Trophoblast cell (in vitro differentiated cells and primary cell): ENCODE data around the gene DNAJB4.
"Not testable (repeated sequence)": the region's sequence is repeated elsewhere in the genome, so short reads cannot be mapped to it uniquely, and the experiment has no call there.

Experiments
- DNase-seq, 2 donors: peaks; one replicate each; pipeline ENCODE4 v3.0.0-alpha.2; 2016
- H2AFZ ChIP-seq: 2 replicates; pipeline ENCODE4 v1.6.1; 2013; ENCODE audit warnings: low read length, moderate library complexity, mild to moderate bottlenecking; ENCODE audit not compliant: insufficient read depth, poor library complexity
- H2AK5ac ChIP-seq: 2 replicates; pipeline ENCODE4 v1.6.1; 2013; ENCODE audit warnings: mild to moderate bottlenecking, low read length
- H2BK120ac ChIP-seq: 2 replicates; pipeline ENCODE4 v1.6.1; 2013; ENCODE audit warnings: low read length, mild to moderate bottlenecking, moderate library complexity; ENCODE audit not compliant: insufficient read depth, poor library complexity
- H2BK12ac ChIP-seq: 2 replicates; pipeline ENCODE4 v1.6.1; 2013; ENCODE audit warnings: mild to moderate bottlenecking, low read length, moderate library complexity
- H2BK5ac ChIP-seq: 2 replicates; pipeline ENCODE4 v1.6.1; 2013; ENCODE audit warnings: low read length, low read depth, moderate library complexity, mild to moderate bottlenecking; ENCODE audit not compliant: poor library complexity
- H3K14ac ChIP-seq: 2 replicates; pipeline ENCODE4 v1.6.1; 2013; ENCODE audit warnings: mild to moderate bottlenecking, low read length
- H3K18ac ChIP-seq: 2 replicates; pipeline ENCODE4 v1.6.1; 2013; ENCODE audit warnings: mild to moderate bottlenecking, low read length
- H3K23ac ChIP-seq: 2 replicates; pipeline ENCODE4 v1.6.1; 2013; ENCODE audit warnings: low read length
- H3K27ac ChIP-seq: 2 replicates; pipeline ENCODE4 v1.5.1; 2013; ENCODE audit warnings: low read depth, mild to moderate bottlenecking, inconsistent platforms, low read length, moderate library complexity
- H3K27me3 ChIP-seq: 2 replicates; pipeline ENCODE4 v1.6.1; 2013; ENCODE audit warnings: inconsistent platforms, mild to moderate bottlenecking, low read length, moderate library complexity; ENCODE audit not compliant: insufficient read depth
- H3K36me3 ChIP-seq, 2 experiments: 1 replicate in 1 of 2; 2 replicates in 1 of 2; pipeline ENCODE4 v1.6.1; 2013; ENCODE audit warnings: low read length in 2 of 2, mild to moderate bottlenecking in 2 of 2, moderate library complexity in 1 of 2; ENCODE audit not compliant: insufficient read depth in 2 of 2, control insufficient read depth in 1 of 2
- H3K4ac ChIP-seq: 2 replicates; pipeline ENCODE4 v1.6.1; 2013; ENCODE audit warnings: low read depth, mild to moderate bottlenecking, low read length, moderate library complexity
- H3K4me1 ChIP-seq, 2 experiments: 1 replicate in 1 of 2; 2 replicates in 1 of 2; pipeline ENCODE4 v1.6.1; 2013; ENCODE audit warnings: low read length in 2 of 2, mild to moderate bottlenecking in 2 of 2, moderate library complexity in 1 of 2; ENCODE audit not compliant: insufficient read depth in 2 of 2, control insufficient read depth in 1 of 2
- H3K4me2 ChIP-seq: 2 replicates; pipeline ENCODE4 v1.6.1; 2013; ENCODE audit warnings: inconsistent platforms, mild to moderate bottlenecking, low read length, moderate library complexity
- H3K4me3 ChIP-seq: 2 replicates; pipeline ENCODE4 v1.5.1; 2013; ENCODE audit warnings: mild to moderate bottlenecking, low read depth, low read length, inconsistent platforms
- H3K79me1 ChIP-seq: one replicate; pipeline ENCODE4 v1.6.1; 2013; ENCODE audit warnings: low read length
- H3K79me2 ChIP-seq: 2 replicates; pipeline ENCODE4 v1.6.1; 2013; ENCODE audit warnings: low read length, mild to moderate bottlenecking; ENCODE audit not compliant: control insufficient read depth, insufficient read depth, poor library complexity
- H3K9ac ChIP-seq: 2 replicates; pipeline ENCODE4 v1.6.1; 2013; ENCODE audit warnings: mild to moderate bottlenecking, low read length
- H3K9me3 ChIP-seq: 2 replicates; pipeline ENCODE4 v1.6.1; 2013; ENCODE audit warnings: low read depth, mild to moderate bottlenecking, control low read depth, inconsistent platforms, low read length; ENCODE audit not compliant: insufficient read depth
- H4K12ac ChIP-seq: 2 replicates; pipeline ENCODE4 v1.6.1; 2013; ENCODE audit warnings: low read depth, mild to moderate bottlenecking, low read length, moderate library complexity
- H4K8ac ChIP-seq: 2 replicates; pipeline ENCODE4 v1.6.1; 2013; ENCODE audit warnings: low read depth, mild to moderate bottlenecking, low read length, moderate library complexity
- H4K91ac ChIP-seq: one replicate; pipeline ENCODE4 v1.6.1; 2013; ENCODE audit warnings: low read depth, mild to moderate bottlenecking, low read length, moderate library complexity
- WGBS: extraction: QIAGEN DNeasy Blood & Tissue Kit; methylation state at CpG from one replicate; pipeline ENCODE4 v1.1.7; 2013; ENCODE audit warnings: missing lambda C conversion rate; ENCODE audit not compliant: insufficient read length, insufficient coverage; ENCODE audit errors: extremely low coverage; 5-methylcytosine and 5-hydroxymethylcytosine counted together

The DNAJB4 gene

DNA sequence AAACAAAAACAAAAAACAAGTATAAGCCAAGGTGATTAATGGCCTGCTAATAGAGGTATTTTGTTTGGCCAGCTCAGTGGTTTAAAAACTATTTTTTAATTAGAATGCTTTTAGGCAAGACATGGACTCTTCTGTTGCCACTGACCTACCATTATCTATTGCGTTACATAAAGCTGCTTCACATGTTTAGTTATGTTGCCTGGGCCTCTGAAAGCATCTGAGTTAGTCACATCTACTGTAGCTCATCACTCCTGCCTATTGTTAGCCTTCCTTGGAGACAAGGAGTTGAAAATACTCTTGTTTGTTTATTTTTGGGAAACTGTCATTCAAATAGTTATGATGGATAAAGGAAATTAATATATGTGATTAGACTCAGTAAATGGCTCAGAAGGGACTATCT is 14.3 kb downstream of the DNAJB4 start:
- Histone ChIP-seq H3K4me3 (no peak overlapping the region), H3K23ac (no peak overlapping the region), H2AFZ (no peak overlapping the region), H4K8ac (no peak overlapping the region), H3K36me3 (peaks cover 0 to 3% of the 10 kb centered on the region in 2 experiments), H2BK120ac (no peak overlapping the region), H4K12ac (no peak overlapping the region), H3K4me1 (no peaks in the 10 kb centered on the region), H3K79me2 (no peaks in the 10 kb centered on the region), H3K9ac (no peak overlapping the region), H2BK12ac (no peak overlapping the region), H3K4me2 (no peak overlapping the region), H3K18ac (no peak overlapping the region), H3K27ac (no peak overlapping the region), H3K14ac (no peak overlapping the region), H3K9me3 (no peaks in the 10 kb centered on the region), H3K27me3 (no peaks in the 10 kb centered on the region), H3K79me1 (no peaks in the 10 kb centered on the region), H3K4ac (no peak overlapping the region), H4K91ac (no peak overlapping the region), H2BK5ac (no peak overlapping the region), H2AK5ac (no peak overlapping the region)
- no CpG with 5 or more reads among the region's 1 CpG for WGBS
- peak in 1 of 2 donors; percentile 17 for DNase-seq

DNA sequence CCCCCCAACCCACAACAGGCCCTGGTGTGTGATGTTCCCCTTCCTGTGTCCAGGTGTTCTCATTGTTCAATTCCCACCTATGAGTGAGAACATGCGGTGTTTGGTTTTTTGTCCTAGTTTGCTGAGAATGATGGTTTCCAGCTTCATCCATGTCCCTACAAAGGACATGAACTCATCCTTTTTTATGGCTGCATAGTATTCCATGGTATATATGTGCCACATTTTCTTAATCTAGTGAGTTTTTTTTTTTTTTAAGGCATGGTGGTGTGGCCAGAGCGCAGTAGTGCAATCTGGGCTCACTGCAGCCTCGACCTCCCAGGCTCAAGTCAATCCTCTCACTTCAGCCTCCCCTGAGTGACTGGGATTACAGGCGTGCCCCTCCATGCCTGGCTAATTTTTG is 16.4 kb downstream of the DNAJB4 start:
- H2BK12ac ChIP-seq, H3K27ac ChIP-seq, H4K8ac ChIP-seq, DNase-seq, H3K79me2 ChIP-seq, H3K27me3 ChIP-seq, H3K23ac ChIP-seq, H3K79me1 ChIP-seq, H3K4ac ChIP-seq, H3K9ac ChIP-seq, H2AK5ac ChIP-seq, H2BK5ac ChIP-seq, H3K4me2 ChIP-seq, H3K4me1 ChIP-seq, H4K12ac ChIP-seq, H3K36me3 ChIP-seq, H3K14ac ChIP-seq, H4K91ac ChIP-seq, H3K18ac ChIP-seq, H3K4me3 ChIP-seq, H2BK120ac ChIP-seq, H2AFZ ChIP-seq, H3K9me3 ChIP-seq: not testable (repeated sequence)
- WGBS, result no CpG with 5 or more reads among the region's 4 CpGs

DNA sequence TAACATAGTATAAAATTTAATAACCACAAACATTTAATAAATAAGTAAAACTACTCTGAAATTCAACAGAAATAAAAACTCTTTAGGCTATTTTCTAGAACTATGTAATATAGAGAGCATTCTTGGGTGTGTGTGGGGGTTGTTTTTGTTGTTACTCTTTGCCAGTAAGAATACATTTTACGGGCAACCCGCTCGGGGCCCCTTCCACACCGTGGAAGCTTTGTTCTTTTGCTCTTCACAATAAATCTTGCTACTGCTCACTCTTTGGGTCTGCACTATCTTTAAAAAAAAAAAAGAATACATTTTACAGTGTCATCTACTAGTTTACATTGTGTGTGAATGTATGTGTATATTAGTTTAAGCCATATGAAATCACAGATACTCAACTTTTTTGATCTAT is 25.1 kb downstream of the DNAJB4 start:
- no peak overlapping the region for H4K91ac ChIP-seq
- no peak overlapping the region for H3K4ac ChIP-seq
- no CpG with 5 or more reads among the region's 4 CpGs for WGBS
- H3K9me3 ChIP-seq, result no peaks in the 10 kb centered on the region
- no peaks in the 10 kb centered on the region for H3K27me3 ChIP-seq
- DNase-seq, result no peak
- no peaks in the 10 kb centered on the region for H3K36me3 ChIP-seq
- H4K12ac ChIP-seq, result no peak overlapping the region
- H2AK5ac ChIP-seq, result no peak overlapping the region
- H2BK12ac ChIP-seq, result no peak overlapping the region
- no peak overlapping the region for H3K27ac ChIP-seq
- no peak overlapping the region for H3K4me2 ChIP-seq
- H3K79me1 ChIP-seq, result no peaks in the 10 kb centered on the region
- H3K79me2 ChIP-seq, result no peaks in the 10 kb centered on the region
- H3K14ac ChIP-seq, result no peak overlapping the region
- H3K18ac ChIP-seq, result no peak overlapping the region
- H2BK5ac ChIP-seq, result no peak overlapping the region
- no peak overlapping the region for H3K23ac ChIP-seq
- H3K4me1 ChIP-seq, result no peaks in the 10 kb centered on the region
- H4K8ac ChIP-seq, result no peak overlapping the region
- H3K9ac ChIP-seq, result no peak overlapping the region
- H3K4me3 ChIP-seq, result no peak overlapping the region
- H2AFZ ChIP-seq, result no peak overlapping the region
- no peak overlapping the region for H2BK120ac ChIP-seq

DNA sequence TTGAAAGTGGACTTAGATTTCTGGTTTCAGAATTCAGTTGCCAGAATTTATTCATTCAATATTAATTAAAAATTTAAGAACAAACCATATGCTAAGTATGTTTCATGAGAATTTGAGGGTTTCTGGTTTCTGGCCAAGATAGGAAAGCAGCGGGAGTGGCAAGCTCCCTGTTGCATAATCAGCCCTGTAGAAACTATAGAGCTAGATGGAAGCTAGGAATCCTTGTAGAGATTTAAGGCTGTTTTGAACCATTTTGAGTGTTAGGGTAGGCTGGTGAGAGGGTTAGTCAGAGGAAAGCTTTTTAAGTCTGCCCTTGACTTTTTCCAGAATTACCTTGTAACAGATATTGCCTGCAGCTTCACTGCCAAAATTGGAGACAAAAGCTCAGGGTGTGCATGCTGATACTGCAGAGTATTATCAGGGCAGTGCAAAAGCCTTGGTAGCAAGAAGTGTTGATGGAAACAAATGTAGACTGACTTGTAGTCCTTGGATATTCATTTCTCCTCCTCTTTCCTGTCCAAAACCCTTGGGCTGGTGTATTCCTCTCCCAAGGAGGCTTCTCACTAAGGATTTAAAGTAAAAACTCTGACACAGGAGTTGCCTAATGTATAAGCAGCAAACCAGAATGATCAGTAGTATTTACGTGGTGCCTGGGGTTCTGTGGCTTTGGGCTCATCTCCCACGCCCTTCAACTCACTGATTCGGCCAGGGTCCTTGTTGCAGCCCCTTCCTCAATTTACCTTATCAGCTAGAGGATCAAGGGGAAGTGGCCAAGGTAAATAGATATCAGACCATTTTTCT is 28.5 kb downstream of the DNAJB4 start:
- no peak overlapping the region for H3K4me3 ChIP-seq
- DNase-seq, result no peak
- no peak overlapping the region for H3K18ac ChIP-seq
- no peak overlapping the region for H3K23ac ChIP-seq
- no peak overlapping the region for H4K91ac ChIP-seq
- no peak overlapping the region for H2BK120ac ChIP-seq
- no peak overlapping the region for H3K14ac ChIP-seq
- no peak overlapping the region for H4K12ac ChIP-seq
- no peaks in the 10 kb centered on the region for H3K79me2 ChIP-seq
- H4K8ac ChIP-seq, result no peak overlapping the region
- no peak overlapping the region for H3K27ac ChIP-seq
- H3K79me1 ChIP-seq, result no peaks in the 10 kb centered on the region
- H3K4me2 ChIP-seq, result no peak overlapping the region
- no peak overlapping the region for H3K4ac ChIP-seq
- no peak overlapping the region for H3K9ac ChIP-seq
- no peaks in the 10 kb centered on the region for H3K9me3 ChIP-seq
- no peak overlapping the region for H2AK5ac ChIP-seq
- H3K4me1 ChIP-seq, result no peaks in the 10 kb centered on the region
- no peak overlapping the region for H2BK5ac ChIP-seq
- no peaks in the 10 kb centered on the region for H3K27me3 ChIP-seq
- WGBS, result no CpG with 5 or more reads among the region's 4 CpGs
- H2BK12ac ChIP-seq, result no peak overlapping the region
- no peaks in the 10 kb centered on the region for H3K36me3 ChIP-seq
- no peak overlapping the region for H2AFZ ChIP-seq
